Calu3 (cell line): Measurements from ENCODE around the gene TGM1. TPM values are rescaled to one million over a fixed set of nuclear protein-coding genes. Genes with fewer than 3 reads are reported as not detected.
A peak's percentile ranks its signal among the peaks of the same experiment; 100 is the strongest.

ENCODE experiments used
- BruUV-seq: library from RNA; stranded (reverse); fragments of 400-500 nt; replicated peaks from 2 replicates; lab custom pipeline; 2021; lab: Mats Ljungman, UMichigan
- CTCF ChIA-PET: fragments of 300-600 bp; sonication (Branson Sonifier 250); formaldehyde crosslinking; loops from one replicate; lab custom pipeline; 2022; ENCODE audit warnings: antibody characterized with exemption; lab: Charles Lee
- DNase-seq: peaks from one replicate; pipeline ENCODE4 v3.0.0; 2022
- H3K27ac Mint-ChIP-seq: one replicate; pipeline ENCODE4 v1.8.0; 2022; ENCODE audit warnings: mixed read lengths; ENCODE audit not compliant: unreplicated experiment
- H3K27me3 Mint-ChIP-seq: one replicate; pipeline ENCODE4 v1.8.0; 2022; ENCODE audit warnings: mixed read lengths; ENCODE audit not compliant: unreplicated experiment
- H3K36me3 Mint-ChIP-seq: one replicate; pipeline ENCODE4 v1.8.0; 2022; ENCODE audit warnings: mild to moderate bottlenecking, moderate library complexity, mixed read lengths; ENCODE audit not compliant: insufficient read depth, unreplicated experiment
- H3K4me1 Mint-ChIP-seq: one replicate; pipeline ENCODE4 v1.8.0; 2022; ENCODE audit warnings: mild to moderate bottlenecking, low read depth, mixed read lengths; ENCODE audit not compliant: unreplicated experiment
- H3K4me3 Mint-ChIP-seq: one replicate; pipeline ENCODE4 v1.8.0; 2022; ENCODE audit warnings: mild to moderate bottlenecking, low read depth, moderate library complexity, mixed read lengths; ENCODE audit not compliant: unreplicated experiment
- H3K9me3 Mint-ChIP-seq: one replicate; pipeline ENCODE4 v1.8.0; 2022; ENCODE audit warnings: low read depth, mixed read lengths; ENCODE audit not compliant: unreplicated experiment
- CTCF ChIP-seq: fragments of 200-600 bp; IDR thresholded peaks from one replicate; pipeline ENCODE4 v1.8.0; 2022; ENCODE audit warnings: antibody characterized with exemption; ENCODE audit not compliant: unreplicated experiment
- intact Hi-C: fragments of 100-400 bp; cut with micrococcal nuclease; formaldehyde crosslinking; loops from one replicate; pipeline ENCODE4 v1.10.0; 2022; ENCODE audit not compliant: unreplicated experiment
- total RNA-seq: library from RNA; stranded (reverse); gene quantifications from 2 replicates; pipeline ENCODE4 v1.2.3, GENCODE V29; 2022

Gene TGM1
- total RNA-seq, 1 experiment from 2014 or later: 4.5 TPM

DNA sequence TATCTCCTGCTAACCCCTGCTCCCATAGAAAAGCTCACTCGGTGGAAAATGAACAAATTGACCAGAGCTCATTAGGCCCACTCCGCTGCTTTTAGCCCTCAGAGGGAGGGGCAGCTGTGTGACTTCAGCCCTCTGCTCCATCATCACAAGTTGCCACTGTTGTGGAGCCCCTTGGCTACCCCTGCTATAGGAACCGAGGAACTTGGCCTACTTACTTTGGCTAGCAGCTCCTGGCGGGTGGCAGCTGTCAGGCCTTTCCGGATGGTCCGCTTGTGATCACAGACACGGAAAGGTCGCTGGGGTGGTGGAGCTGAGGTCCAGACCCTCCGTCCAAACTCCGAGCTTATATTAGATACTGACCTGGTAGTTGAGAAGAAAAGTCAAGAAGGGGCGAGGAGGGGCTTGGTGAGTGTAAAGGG lies 44.2 kb upstream of the TGM1 start:
- Mint-ChIP-seq H3K4me1 (peaks cover 21% of the 10 kb centered on the region), H3K27ac (peak overlapping the region; percentile 63), H3K36me3 (peaks cover 38% of the 10 kb centered on the region), H3K4me3 (peak overlapping the region; percentile 35), H3K9me3 (no peaks in the 10 kb centered on the region), H3K27me3 (no peaks in the 10 kb centered on the region)
- no peak for TF ChIP-seq CTCF
- no peak for DNase-seq
- intact Hi-C loops: no loop called here
- CTCF ChIA-PET: interaction anchor here (1.1 to 2.2 kb wide), 4 partner anchors 8 to 124 kb away, joined by 4 to 18 read pairs (median 10); partner anchors contain the start of genes DHRS1, KHNYN, NOP9 and TINF2
- no TSS peak for BruUV-seq

GRCh38 chr14:24304019-24304387 lies 41.0 kb upstream of the TGM1 start:
- CTCF ChIA-PET: no interaction called here
- no peaks in the 10 kb centered on the region for H3K27me3 Mint-ChIP-seq
- no peak for DNase-seq
- no peaks in the 10 kb centered on the region for H3K9me3 Mint-ChIP-seq
- H3K36me3 Mint-ChIP-seq: peaks cover 36% of the 10 kb centered on the region
- H3K4me1 Mint-ChIP-seq: peaks cover 30% of the 10 kb centered on the region
- no peak overlapping the region for H3K27ac Mint-ChIP-seq
- intact Hi-C loops: no loop called here
- no TSS peak for BruUV-seq
- H3K4me3 Mint-ChIP-seq: no peak overlapping the region
- no peak for TF ChIP-seq CTCF

DNA sequence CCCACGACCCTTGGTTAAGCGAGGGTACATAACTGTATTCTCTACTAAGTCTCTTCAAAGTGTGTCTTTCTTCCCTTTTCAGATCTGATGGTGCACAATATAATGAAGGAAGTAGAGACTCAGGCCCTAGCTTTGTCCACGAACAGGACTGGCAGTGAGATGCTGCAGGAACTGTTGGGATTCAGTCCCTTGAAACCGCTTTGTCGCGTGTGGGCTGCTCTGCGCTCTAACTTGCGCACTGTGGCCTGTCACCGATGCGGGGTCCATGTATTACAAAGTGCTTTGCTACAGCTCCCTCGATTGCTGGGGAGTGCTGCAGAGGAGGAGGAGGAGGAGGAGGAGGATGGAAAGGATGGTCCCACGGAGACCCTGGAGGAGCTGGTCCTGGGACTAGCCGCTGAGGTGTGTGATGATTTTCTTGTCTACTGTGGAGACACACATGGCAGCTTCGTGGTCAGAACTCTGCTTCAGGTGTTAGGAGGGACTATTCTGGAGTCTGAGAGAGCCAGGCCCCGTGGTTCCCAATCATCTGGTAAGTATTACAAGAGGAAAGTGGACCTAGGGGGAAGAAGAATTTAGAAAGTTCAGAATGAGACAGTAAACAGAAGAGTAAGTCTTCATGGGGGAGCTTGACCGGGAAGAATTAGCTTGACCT lies 37.5 kb upstream of the TGM1 start:
- no peaks in the 10 kb centered on the region for H3K27me3 Mint-ChIP-seq
- BruUV-seq: no TSS peak
- no peaks in the 10 kb centered on the region for H3K9me3 Mint-ChIP-seq
- no peak for TF ChIP-seq CTCF
- no peak for DNase-seq
- peaks cover 38% of the 10 kb centered on the region for H3K36me3 Mint-ChIP-seq
- H3K4me3 Mint-ChIP-seq: peak overlapping the region; percentile 90
- H3K4me1 Mint-ChIP-seq: peaks cover 32% of the 10 kb centered on the region
- CTCF ChIA-PET: interaction anchor here (0.8 to 4.2 kb wide), 6 partner anchors 7 to 85 kb away, joined by 3 to 108 read pairs (median 4); partner anchors contain the start of genes CIDEB, MDP1 and TINF2
- no peak overlapping the region for H3K27ac Mint-ChIP-seq
- intact Hi-C loops: no loop called here

DNA sequence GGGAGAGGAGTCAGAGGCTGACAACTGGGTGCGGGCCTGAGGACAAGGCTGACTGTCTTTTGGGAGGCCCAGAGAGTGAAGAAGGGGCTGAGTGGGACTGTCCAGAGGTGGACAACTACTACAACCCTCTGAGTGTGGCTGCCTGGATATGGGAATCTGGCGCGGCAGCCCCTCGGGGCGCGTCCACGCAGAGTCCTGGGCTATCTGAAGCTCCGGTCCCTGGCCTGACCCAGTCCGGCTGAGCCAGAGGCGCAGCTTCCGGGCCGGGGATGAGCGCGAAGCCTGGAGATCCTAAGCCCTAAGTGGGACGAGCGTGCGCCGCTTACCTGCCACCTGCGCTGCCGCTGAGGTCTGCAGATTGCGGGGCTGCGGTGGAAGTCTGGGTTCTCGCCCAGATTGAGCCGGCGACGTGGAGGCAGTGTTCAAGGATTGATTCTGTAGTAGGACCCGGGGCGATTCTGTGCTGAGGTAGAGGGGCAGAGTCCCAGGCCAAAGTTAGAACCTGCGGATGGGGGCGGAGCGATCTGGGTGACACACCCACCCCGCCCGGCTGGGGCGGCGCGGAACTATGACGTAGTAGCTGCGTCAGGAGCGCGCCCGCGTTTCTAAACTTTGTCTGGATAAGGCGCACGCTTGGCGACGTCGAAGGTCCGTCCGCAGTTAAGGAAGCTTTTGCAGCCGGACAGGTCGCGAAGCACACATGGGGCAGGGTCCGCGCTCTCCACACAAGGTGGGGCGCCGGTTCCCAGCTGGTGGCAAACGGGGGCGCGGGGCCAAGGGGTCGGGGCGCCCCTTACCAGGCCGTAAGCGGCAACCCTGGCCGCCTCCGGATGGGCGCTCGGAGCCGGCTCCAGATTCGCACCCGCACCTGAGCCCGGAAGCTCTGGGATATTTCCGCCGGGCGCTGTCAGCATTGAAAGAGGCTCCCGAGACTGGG lies 36.5 kb upstream of the TGM1 start, which contains the start of the genes DHRS1 and NOP9:
Gene DHRS1 (minus strand): TSS at position 526 of the 937 bp plus-strand sequence. CDS start 674 bp downstream, outside the sequence.
Gene NOP9 (plus strand): TSS at position 596 of the 937 bp plus-strand sequence. CDS start 105 bp downstream, at position 701.
- peaks cover 38% of the 10 kb centered on the region for H3K36me3 Mint-ChIP-seq

More for the DNA sequence above, 36.5 kb upstream of the TGM1 start, which contains the start of the genes DHRS1 and NOP9:
- Mint-ChIP-seq H3K9me3 (no peaks in the 10 kb centered on the region), H3K27ac (peak within 1 kb of the TSS; percentile 88), H3K4me1 (peaks cover 32% of the 10 kb centered on the region), H3K4me3 (peak within 1 kb of the TSS; percentile 90), H3K27me3 (no peaks in the 10 kb centered on the region)
- intact Hi-C loops: no loop called here
- CTCF ChIA-PET: interaction anchor here (0.6 to 4.2 kb wide), 9 partner anchors 8 to 153 kb away, joined by 3 to 108 read pairs (median 3); partner anchors contain the start of genes CIDEB, MDP1, RABGGTA and TINF2
- DNase-seq: peak; percentile 94
- TF ChIP-seq CTCF: no peak
- TSS peak; percentile 75 for BruUV-seq
